Stimulated activated CD4-positive, alpha-beta T cell treated with anti-CD3 and anti-CD28 coated beads, Interleukin-4, amount 100 ng/mL, for 24 hours (primary cell): Measurements from ENCODE around the gene GON4L.
"Not testable (repeated sequence)": the region's sequence is repeated elsewhere in the genome, so short reads cannot be mapped to it uniquely, and the experiment has no call there.

Source experiments
- DNase-seq: peaks from one replicate; pipeline ENCODE4 v3.0.0-alpha.2; 2020

The GON4L gene

DNA sequence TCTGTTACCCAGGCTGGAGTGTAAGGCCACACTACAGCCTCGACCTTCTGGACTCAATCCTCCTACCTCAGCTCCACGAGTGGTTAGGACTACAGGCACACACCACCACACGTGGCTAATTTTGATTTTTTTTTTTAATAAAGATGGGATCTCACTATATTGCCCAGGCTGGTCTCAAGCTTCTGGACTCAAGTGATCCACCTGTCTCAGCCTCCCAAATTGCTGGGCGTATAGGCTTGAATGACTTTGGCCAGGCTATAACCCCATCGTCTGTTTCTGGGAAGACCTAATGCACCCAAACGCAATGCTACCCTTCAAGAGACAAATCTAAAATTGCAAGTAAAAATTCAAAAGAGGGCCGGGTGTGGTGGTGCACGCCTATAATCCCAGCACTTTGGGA is 116.0 kb downstream of the GON4L start:
- DNase-seq, result no peak

DNA sequence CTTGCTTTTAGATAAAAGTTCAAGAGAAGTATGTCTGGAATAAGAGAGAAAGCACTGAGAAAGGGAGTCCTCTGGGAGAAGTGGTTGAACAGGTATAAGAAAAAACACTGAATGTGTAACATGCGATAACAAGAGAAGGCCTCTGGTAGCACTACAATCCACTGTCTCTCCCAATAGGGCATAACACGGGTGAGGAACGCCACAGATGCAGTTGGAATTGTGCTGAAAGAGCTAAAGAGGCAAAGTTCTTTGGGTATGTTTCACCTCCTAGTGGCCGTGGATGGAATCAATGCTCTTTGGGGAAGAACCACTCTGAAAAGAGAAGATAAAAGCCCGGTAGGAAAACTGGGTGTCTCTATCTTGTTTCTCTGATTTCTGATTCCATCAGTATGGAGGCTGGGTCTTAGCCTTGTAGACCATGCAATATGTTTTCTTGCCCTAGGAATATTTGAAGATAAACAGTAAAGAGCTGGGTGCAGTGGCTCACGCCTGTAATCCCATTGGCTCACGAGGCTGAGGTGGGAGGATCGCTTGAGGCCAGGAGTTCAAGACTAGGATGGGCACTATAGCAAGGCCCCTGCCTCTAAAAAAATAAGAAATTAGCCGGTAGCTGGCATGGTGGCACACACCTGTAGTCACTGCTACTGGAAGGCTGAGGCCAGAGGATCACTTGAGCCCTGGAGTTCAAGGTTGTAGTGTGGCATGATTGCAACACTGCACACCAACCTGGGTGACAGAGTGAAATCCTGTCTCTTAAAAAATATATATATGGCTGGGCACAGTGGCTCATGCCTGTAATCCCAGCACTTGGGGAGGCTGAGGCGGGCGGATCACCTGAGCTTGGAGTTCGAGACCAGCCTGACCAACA is 127.7 kb downstream of the GON4L start:
- peak; percentile 16 for DNase-seq

DNA sequence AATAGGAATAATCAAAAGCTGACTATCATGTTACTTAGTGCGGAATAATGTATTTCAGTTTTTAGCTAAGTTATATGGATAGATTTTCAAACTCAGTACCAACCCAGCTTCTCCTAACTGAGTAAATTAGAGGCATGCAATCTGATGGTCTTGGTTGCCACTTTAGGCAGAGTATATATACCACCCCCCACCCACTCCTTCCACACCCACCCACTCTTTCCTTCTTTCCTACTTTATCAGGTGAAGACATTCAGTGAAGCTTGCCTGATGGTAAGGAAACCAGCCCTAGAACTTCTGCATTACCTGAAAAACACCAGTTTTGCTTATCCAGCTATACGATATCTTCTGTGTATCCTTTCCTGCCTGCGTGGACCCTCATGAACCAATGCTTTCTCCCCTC is 131.9 kb downstream of the GON4L start:
- no peak for DNase-seq

DNA sequence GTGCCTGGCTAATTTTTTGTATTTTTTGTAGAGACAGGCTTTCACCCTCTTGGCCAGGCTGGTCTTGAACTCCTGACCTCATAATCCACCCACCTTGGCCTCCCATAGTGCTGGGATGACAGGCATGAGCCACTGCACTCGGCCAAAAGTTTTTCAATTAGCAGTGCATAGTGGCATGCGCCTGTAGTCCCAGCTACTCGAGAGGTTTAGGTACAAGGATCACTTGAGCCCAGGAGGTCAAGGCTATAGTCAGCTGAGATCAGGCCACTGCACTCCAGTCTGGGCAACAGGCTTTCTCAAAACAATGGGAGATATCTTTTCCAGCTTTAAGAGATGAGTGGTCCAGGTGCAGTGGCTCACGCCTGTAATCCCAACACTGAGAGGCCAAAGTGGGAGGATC is 137.3 kb downstream of the GON4L start:
- DNase-seq, result no peak

DNA sequence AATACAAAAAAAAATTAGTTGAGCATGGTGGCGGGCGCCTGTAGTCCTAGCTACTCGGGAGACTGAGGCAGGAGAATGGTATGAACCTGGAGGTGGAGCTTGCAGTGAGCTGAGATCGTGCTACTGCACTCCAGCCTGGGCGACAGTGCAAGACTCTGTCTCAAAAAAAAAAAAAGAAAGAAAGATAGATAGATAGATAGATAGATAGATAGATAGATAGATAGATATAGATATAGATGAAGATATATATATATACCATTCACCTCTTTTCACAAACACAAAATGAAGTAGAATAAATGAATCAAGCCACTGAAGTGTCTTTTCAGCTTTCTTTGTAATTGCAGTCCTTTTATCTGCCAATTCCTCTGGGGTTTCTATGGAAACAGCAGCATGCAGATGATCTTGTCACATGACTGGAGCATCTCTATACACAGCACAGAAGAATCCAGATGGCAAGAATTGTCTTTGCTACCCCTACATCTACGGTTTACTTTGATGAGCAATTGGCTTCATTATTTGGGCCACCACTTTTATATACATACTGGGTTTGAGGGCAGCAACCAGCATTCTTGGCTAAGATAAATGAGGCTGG is 138.4 kb downstream of the GON4L start:
- not testable (repeated sequence) for DNase-seq

DNA sequence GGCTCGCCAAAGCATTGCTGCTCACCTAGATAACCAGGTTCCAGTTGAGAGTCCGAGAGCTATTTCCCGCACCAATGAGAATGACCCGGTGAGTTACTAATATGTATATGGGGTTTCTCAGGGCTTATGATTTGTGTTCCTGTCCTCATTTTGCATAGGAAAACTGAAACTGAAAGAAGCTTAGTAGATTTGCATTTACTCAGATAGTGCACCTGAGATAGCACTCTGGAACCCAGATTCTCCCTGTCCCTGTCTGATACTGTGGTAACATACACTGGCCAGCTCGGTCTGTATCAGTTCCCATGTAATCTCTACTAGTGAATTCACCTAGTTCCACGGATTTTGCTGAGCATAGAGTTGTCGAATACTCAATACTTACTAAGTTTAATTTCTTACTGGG is 140.0 kb downstream of the GON4L start:
- DNase-seq, result no peak

DNA sequence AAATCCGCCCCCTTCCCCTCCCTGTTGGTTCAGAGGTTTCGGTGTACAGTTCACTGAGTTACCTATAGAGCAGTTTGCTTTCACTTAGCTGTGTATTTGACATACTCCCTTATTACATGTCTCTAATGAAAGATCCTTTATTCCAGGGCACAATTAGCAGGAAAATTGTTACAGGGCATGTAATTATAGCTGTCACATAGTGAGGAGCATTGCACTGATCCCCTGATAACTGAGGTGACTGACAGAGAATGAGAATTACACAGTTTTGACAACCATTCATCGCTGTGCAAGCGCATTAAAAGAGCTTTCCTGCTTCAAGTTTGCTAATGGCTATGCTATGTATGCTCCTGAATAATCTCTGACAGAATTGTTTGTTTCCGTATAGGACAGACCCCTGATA is 141.2 kb downstream of the GON4L start:
- DNase-seq, result no peak

DNA sequence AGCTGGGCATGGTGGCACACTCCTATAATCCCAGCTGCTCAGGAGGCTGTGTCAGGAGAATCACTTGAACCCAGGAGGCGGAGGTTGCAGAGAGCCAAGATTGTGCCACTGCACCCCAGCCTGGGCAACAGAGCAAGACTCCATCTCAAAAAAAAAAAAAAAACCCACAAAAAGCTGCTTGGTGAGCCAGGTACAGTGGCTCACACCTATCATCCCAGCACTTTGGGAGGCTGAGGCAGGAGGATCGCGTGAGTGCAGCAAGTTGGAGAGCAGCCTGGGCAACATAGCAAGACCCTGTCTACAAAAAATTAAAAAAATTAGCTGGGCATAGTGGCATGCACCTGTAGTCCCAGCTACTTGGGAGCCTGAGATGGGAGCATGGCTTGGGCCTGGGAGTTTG is 142.0 kb downstream of the GON4L start:
- not testable (repeated sequence) for DNase-seq

DNA sequence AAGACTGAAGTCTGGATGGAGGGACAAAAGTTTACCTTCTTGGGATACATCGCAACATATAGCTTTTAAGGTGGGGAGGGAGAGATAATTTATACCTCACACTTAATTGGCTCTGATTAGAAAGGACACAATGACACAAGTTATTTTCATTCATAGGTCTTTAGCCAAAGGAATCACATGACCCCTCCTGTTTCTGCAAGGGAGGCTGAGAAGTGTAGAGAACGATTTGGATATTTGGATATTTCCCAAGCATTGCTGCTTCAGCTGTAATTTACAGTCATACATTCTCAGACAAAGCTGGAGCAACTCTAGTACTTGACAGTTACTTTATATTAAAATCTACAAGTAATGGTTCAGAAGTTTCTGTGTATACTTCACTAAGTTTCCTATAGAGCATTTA is 143.9 kb downstream of the GON4L start:
- no peak for DNase-seq

DNA sequence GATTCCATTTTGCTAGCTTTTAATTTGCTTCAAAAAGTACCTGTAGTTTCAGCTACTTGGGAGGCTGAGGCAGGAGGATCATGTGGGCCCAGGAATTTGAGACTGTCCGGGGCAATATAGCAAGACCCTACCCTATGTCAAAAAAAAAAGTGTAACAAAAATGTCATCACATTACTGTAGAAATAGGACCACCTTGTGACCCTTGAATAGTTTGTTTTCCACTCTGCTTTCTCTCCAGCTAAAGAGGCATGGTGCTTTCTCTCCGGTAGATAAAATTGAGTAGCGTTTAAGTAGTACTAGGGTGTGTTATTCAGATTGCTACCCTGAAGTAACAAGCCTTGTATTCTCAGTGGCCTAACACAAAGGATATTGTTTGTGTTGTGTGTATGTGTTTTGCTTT is 144.4 kb downstream of the GON4L start:
- DNase-seq, result not testable (repeated sequence)

DNA sequence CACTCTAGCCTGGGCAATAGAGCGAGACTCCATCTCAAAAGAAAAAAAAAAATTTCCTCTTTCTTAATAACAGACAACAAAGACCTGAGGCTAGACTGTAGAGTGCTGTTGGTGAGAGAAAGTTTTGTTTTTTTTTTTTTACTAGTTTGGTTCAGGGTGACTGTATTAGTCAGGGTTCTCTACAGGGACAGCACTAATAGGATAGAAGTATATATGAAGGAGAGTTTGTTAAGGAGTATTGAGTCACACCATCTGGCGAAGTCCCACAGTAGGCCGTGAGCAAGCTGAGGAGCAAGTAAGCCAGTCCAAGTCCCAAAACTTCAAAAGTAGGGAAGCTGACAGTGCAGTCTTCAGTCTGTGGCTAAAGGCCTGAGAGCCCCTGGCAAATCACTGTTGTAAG is 145.6 kb downstream of the GON4L start:
- DNase-seq, result not testable (repeated sequence)

DNA sequence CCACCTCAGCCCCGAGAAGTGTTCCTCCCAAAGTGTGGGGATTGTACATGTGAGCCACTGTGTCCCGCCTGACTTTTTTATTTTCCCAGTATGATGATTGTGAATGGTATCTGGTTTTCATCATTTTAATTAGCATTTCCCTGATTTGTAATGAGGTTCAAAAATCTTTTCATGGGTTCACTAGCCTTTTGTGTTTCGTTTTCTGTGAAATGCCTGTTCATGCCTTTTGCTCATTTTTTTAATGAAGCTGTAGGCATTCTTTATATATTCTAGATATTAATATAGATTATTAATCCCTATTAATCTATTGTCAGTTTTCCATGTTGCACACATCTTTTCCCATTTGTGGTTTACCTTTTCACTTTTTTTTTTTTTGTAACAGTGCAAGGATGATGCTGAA is 147.6 kb downstream of the GON4L start:
- DNase-seq, result no peak

DNA sequence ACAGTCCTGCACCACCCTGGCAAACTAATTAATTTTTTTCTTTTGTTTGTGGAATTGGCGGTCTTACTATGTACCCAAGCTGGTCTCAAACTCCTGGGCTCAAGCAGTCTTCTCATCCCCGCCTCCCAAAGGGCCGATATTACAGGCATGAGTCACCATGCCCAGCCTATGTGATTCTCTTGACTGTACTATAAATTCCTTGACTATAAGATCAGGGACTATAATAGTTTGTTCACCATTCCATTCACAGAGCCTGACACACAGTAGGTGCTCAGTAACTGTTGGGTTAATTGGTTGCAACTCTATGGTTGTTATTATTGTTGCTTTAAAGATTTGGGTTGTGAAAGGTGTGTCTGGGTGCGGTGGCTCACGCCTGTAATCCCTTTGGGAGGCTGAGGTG is 150.9 kb downstream of the GON4L start:
- DNase-seq, result no peak

DNA sequence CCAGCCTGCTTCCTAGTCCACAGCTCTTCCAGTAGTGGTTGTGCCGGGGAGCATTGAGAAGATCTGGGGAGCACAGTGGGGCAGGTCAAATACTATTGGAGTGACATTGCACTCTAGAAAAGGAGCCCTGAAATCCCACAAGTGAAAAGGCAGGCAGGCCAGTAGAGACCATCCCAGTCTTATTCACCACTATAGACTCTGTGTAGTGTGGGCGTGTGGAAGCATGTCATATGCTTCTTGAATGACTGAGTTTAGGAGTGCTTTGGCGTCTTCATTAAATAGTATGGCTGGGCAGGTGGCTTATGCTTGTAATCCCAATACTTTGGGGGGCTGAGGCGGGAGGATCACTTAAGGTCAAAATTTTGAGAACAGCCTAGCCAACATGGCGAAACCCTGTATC is 152.6 kb downstream of the GON4L start:
- not testable (repeated sequence) for DNase-seq

DNA sequence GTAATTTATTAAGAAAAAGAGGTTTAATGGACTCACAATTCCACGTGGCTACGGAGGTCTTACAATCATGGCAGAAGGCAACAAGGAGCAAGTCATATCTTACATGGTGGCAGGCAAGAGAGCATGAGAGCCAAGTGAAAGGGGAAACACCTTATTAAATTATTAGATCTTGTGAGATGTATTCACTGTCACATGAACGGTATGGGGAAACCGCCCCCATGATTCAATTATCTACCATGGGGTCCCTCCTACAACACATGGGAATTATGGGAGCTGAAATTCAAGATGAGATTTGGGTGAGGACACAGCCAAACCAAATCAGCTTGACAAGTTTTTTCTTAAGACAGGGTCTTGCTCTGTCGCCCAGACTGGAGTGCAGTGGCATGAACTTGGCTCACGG is 153.8 kb downstream of the GON4L start:
- DNase-seq, result no peak

DNA sequence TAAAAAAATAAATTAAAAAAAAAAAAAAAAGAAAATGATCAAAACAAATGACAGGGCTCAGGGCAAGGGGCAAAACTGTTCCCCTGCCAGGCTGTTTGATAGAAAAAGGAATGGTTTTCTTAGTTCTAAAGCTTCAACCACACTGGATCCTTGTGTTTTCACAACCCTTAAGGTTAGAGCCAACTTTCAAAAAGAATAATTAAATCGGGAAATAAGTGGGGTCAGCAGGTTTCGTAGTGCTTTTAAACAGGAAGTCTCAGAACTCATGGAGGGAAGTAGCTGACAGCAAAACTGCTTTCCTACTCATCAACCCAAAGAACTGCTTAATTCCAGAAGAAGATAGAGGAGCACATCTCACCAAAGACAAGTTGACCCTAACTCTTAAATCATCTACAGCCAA is 155.3 kb downstream of the GON4L start:
- not testable (repeated sequence) for DNase-seq
